HG02870 (cell line): Measurements from ENCODE around the gene FBXO8.
"Not testable (repeated sequence)": the region's sequence is repeated elsewhere in the genome, so short reads cannot be mapped to it uniquely, and the experiment has no call there.

Experiments used
- ATAC-seq: cut with Tn5 transposase; IDR thresholded peaks from one replicate; pipeline ENCODE4 v1.9.1; 2021; ENCODE audit warnings: mild to moderate bottlenecking, moderate library complexity; ENCODE audit not compliant: unreplicated experiment

The FBXO8 gene

DNA sequence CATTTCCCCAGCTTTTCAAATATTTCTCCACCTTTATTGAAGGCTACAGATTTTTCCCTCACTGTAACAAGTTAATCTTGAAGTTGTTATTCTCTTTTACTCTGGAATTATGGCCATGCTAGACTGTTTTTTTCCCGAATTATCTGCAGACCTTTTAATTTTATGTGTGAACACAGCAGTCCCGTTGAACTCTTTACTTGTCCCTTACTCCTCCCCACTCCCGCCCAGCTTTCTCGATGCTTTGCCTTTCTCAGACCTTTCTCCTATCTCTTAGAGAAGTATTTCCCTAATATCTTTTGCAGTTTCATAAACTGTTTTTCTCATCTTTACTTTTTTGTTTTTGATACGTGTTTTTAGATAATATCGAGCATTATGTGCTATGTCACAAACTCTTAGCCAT, 1.0 kb upstream of the FBXO8 start:
- ATAC-seq: no peak

GRCh38 chr4:174282836-174283506, 496 bp downstream of the FBXO8 start:
- peak; percentile 98 for ATAC-seq

DNA sequence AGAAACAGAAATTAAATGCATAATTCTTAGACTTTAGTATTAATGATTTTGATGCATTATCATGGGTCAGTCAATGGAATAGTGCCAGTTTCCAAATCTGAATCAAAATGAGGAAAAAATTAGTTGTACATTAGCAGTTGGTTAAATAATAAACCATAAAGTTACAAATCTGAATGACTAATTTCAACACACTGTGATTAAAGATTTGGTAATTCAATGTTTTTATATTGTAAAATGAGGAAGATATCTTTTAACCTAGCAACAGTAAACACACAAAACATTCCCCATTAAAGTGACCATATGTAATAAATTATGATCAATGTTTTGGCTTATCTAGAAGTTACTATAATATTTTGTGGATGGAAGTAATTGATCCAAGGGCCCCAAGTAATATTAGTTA, 1.6 kb downstream of the FBXO8 start:
- ATAC-seq: no peak

GRCh38 chr4:174281182-174281737, 2.2 kb downstream of the FBXO8 start:
- ATAC-seq: no peak

- ATAC-seq: no peak
These were observed 3.9 kb downstream of the FBXO8 start for GRCh38 chr4:174279433-174280155.

GRCh38 chr4:174278467-174278866, 5.0 kb downstream of the FBXO8 start:
- ATAC-seq: no peak

DNA sequence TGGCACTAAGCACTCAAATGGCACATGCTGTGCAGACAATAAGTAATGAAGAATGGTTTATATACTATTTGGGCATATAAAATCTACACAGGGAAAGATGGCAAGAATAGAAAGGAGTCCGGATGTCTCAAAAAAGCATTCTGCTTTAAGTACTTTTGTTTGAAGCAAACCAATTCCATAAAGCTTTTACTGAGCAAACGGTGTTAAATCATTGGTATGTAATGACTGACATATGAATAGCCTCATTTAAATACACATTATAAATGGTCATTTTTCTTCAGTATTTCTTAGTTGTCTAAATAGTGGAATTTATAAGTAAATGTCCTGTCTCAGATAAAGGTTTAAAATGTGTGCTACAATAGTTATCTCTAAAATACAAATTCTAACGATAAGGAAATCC, 6.0 kb downstream of the FBXO8 start:
- ATAC-seq: no peak

DNA sequence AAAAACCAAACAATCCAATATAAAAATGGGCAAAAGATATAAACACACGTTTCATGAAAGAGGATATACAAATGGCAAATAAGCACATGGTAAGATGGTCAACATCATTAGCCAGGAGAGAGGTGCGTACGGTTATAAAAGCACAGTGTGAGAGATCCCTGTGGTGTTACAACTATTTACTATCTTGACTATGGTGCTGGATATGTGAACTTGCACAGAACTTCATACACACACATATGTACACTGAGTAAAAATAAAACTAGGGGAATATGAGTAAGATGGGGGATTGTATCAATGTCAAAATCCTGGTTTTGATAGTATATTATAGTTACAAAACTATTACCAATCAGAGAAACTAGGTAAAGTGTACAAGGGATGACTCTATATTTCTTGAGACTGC, 8.4 kb downstream of the FBXO8 start:
- ATAC-seq: no peak

- ATAC-seq: no peak
These were observed 9.0 kb downstream of the FBXO8 start for GRCh38 chr4:174274436-174274835.

DNA sequence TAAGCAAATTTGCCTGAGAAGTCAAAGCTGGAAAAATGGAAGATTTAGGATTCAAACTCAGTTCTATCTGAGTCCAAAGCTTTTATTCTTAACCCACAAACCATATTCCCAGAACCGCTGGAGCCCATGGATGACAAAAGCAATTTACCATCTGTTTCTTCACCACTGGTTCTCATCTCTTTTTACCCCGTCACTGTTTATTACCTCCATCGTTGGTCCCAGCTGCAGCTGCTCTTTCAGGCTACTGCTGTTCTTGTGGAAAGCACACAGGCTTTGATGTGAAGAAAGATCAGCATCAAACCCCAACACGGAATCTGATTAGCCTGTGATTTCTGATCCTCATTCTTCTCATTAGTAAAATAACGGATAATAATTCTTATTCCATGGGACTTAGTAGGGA, 9.5 kb downstream of the FBXO8 start:
- ATAC-seq: no peak

DNA sequence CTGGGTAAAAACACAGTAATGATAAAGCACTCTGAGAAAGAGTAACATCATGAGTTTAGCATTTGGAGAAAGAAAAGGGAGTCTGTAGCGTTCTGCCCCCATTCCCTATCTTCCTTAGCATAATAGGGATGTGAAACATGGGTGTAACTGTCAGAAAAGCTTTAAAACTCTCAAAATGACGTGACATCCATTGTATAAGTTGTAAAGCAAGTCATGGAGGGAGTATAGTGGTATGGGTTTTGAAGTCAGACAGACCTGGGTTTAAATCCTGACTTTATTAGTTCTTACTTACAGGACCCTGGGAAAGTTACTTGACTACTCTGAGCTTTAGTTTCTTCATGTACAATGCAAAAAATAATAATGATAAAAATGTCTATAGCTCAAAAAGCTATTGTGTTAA, 17.1 kb downstream of the FBXO8 start:
- peak; percentile 61 for ATAC-seq

- ATAC-seq: peak; percentile 50
These were observed 17.6 kb downstream of the FBXO8 start for GRCh38 chr4:174265916-174266315.

- ATAC-seq: no peak
These were observed 20.1 kb downstream of the FBXO8 start for GRCh38 chr4:174263445-174263736.

DNA sequence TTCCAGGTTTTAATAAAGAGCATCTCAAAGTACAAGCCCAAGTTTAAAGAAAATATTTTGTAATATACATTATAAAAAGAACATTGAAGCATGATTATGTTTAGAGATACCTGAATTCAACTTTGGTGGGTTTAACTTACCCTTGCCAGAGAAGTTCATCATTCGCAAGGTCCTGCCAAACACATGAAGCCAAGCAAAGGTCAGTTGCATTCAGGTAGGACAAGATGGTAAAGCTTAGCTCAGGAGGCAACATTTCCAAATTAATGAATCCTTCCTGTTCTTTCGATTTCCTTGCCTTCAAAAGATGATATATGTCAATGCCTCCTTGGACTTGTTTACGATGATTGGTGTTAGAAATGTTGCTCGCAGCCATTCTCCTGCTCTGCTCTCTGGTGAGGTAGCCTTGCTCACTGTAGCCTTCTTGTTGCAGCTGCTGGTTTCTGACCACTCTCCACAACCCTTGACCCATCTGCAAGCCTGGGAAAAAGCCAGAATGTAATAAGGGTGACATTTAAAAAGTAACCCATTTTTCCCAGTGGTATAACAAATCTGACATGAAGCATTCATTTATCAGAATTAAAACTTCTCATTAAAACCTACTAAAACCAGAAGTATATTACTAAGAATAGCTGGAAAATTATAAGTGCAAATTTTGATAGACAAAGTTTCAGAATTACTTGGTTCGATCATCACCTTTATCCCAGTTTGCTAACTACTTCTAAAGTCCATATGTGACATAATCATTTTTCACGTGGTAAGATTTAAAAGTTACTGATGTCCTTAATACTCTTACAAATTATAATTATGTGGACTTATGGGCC, 20.6 kb downstream of the FBXO8 start:
- no peak for ATAC-seq

- not testable (repeated sequence) for ATAC-seq
These were observed 22.0 kb downstream of the FBXO8 start for GRCh38 chr4:174261432-174261831.

DNA sequence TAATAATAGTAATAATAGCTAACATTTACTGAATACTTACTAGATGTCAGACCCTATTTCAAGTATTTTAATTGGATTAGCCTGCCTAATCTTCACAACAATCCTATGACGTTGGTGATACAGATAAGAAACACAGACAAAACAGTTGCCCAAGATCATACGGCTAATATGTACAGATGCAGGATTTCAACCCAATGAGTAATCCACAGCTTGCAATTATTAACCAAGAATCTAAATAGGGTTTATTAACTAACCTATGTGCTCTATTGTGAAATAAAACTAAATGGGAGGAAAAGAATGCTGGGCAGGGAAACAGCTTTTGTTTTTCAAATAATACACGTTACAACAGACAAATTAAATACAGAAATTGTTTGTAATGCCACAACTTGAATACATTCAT, 23.4 kb downstream of the FBXO8 start:
- no peak for ATAC-seq

- ATAC-seq: no peak
These were observed 23.9 kb downstream of the FBXO8 start for GRCh38 chr4:174259580-174259979.

- ATAC-seq: no peak
These were observed 27.2 kb downstream of the FBXO8 start for GRCh38 chr4:174256277-174256713.

GRCh38 chr4:174255786-174256185, 27.7 kb downstream of the FBXO8 start:
- ATAC-seq: no peak

- ATAC-seq: no peak
These were observed 28.1 kb downstream of the FBXO8 start for GRCh38 chr4:174255374-174255773.

DNA sequence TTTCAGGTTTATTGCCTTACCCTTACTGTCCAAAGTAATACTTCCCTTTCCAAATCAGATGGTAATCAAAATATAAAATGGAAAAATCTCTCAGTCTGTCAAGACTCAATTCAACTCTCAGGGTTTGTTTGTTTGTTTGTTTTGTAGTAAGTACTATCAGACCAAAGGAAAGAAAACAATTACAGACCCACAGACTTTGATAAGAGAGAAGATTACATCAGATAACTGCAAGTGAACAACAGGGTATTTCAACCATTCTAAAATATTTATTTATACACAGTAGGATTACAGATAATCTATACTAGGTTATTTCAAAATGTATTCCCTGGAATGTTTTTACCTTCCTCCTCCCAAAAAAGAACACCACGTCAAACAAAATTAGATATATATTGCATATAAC, 28.9 kb downstream of the FBXO8 start:
- ATAC-seq: no peak

DNA sequence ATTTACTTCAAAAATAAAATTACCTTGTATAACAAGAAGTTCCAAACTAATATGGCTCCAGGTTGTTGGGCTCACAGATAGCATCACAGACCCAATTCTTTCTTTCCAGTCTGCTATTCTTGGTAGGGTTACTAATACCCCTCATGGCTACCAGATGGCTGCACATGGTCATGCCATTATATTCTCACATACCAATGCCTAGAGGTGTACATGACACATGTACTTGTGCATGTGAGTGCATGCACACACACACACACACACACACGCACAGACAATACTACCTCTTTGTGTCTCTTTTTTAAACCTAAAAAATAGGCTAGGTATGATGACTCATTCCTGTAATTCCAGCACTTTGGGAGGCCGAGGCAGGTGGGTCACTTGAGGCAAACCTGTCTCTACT, 31.1 kb downstream of the FBXO8 start:
- ATAC-seq: no peak
